GM13976 (cell line): ENCODE data around the gene IFNL4.

Experiments
- DNase-seq: peaks from one replicate; pipeline ENCODE4 v3.0.0; 2012; ENCODE audit warnings: low spot score
- in situ Hi-C: fragments of 300-500 bp; cut with MboI; formaldehyde crosslinking; loops from one replicate; pipeline ENCODE4 v1.12.0; 2022; ENCODE audit warnings: low sequenced_read_pairs, mixed read lengths, inconsistent platforms; ENCODE audit not compliant: unreplicated experiment
- TF ChIP-seq, protein P1 (sequence below): IDR thresholded peaks from 2 replicates; pipeline ENCODE4 v1.5.1; 2012; ENCODE audit warnings: borderline replicate concordance, mild to moderate bottlenecking; ENCODE audit not compliant: insufficient read depth; ENCODE audit errors: extremely low read depth, missing control alignments, control extremely low read depth

IFNL4 gene

DNA sequence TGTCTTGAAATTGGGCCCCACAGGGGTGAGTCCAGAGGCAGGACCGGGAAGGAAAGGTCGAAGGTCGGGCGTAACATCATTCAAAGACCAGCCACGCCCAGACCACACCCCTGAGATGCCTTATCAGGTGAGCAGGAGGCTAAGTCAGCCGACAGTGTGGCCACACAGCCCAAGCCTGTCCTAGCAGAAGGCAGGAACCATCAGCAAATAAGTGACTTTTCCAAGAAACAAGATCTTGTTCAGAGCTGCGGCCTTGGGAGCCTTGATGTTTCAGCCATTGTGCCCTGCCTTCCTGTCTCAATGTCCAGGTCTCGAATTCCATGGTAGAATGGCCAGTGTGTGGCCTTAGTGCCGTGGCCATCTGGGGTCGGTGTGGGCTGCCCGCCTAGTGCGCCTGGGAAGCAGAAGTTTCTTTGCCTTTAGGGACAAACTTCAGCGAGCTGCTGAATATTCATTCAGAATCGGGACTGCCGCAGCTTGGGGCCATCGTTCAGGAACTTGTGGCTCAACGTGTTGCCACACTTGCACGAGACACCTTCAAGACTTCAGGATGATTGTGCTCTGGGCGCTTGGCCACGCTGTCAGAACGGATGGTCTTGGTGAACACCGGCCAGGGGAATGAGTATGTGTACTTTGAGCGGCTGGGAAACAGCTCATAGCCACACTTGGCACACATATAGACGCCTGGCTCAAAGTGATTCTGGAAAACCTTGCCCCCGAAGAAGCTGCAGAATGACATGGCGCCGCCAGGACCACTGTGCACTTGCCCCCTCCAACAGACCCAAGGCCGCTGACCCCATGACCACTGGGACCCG, 6.1 kb upstream of the IFNL4 start:
- no peak for DNase-seq
- in situ Hi-C loops = no loop called here
- TF ChIP-seq, protein P1, sequence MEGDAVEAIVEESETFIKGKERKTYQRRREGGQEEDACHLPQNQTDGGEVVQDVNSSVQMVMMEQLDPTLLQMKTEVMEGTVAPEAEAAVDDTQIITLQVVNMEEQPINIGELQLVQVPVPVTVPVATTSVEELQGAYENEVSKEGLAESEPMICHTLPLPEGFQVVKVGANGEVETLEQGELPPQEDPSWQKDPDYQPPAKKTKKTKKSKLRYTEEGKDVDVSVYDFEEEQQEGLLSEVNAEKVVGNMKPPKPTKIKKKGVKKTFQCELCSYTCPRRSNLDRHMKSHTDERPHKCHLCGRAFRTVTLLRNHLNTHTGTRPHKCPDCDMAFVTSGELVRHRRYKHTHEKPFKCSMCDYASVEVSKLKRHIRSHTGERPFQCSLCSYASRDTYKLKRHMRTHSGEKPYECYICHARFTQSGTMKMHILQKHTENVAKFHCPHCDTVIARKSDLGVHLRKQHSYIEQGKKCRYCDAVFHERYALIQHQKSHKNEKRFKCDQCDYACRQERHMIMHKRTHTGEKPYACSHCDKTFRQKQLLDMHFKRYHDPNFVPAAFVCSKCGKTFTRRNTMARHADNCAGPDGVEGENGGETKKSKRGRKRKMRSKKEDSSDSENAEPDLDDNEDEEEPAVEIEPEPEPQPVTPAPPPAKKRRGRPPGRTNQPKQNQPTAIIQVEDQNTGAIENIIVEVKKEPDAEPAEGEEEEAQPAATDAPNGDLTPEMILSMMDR = no peak

DNA sequence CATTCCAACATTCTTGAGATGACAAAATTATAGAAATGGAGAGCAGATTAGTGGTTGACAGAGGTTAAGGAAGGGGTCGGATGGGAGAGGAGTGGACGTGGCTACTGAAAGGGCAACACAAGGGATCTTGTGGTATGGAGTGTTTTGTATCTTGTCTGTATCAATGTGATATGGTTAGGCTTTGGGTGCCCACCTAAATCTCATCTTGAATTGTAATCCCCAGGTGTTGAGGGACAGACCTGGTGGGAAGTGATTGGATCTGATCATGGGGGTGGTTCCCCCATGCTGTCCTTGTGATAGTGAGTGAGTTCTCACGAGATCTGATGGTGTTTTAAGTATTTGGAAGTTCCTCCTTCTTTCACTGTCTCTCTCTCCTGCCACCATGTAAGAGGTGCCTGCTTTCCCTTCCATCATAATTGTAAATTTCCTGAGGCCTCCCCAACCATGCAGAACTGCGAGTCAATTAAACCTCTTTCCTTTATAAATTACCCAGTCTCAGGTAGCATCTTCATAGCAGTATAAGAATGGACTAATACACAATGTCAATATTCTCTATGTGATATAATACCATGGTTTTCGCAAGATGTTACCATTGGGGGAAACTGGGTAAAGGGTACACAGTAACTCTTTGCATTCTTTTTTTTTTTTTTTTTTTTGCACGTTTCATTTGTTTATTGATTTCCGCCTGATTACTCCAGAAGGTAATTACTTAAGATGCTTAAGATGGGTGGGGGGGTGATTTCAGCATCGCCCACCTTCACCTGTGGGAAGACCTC, 4.9 kb upstream of the IFNL4 start:
- DNase-seq = no peak
- TF ChIP-seq, protein P1 = no peak
- in situ Hi-C loops = no loop called here

DNA sequence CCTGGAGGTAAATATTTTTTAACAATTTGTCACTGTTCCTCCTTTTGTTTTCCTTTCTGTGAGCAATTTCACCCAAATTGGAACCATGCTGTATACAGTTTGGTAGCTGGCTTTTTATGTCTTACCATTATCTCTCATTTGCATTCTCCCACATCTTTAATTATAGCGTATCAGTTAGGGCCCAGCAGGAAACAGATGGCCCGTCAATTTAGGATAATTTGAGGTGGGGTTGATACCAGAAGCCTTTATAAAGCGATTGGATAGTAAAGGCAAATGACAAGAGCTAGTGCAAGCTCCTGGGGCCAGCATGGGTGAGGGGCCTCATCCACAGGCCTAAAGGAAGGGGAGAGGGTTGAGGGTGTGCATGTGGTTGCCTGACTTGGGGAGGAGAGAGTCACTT, 3.8 kb upstream of the IFNL4 start:
- TF ChIP-seq, protein P1 = no peak
- in situ Hi-C loops = no loop called here
- no peak for DNase-seq

DNA sequence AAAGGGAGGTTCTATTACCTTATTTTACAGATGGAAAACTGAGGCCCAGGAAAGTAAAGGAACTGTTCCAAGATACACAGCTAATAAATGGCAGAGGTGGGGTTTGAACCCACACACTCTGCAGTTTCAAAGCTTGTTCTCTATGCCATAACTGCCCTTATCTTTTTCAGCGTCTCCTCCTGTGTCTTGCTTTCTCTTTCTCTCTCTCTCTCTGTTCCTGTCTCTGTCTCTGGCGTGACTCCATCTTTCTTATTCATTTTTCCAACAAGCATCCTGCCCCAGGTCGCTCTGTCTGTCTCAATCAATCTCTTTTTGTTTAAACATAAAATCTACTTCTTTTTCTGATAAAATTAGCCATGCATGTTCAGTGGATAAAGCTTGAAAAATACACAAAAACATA, 3.2 kb upstream of the IFNL4 start:
- TF ChIP-seq, protein P1 = no peak
- in situ Hi-C loops = no loop called here
- DNase-seq = no peak

DNA sequence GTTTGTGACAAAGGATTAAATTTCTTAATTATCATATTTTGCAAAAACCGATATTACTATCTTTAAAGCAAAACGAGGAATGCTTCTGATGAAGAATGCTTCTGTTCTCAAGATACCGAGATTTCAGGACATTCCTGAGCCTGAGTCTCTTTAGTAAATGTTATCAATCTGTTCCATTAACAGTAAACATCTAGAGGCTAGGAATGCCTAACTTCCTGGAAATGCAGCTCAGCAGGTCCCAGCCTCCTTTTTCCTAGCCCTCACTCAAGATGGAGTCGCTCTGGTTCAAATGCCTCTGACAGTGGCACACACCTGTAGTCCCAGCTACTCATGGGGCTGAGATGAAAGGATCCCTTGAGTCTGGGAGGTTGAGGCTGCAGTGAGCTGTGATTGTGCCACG, 2.4 kb upstream of the IFNL4 start:
- in situ Hi-C loops = no loop called here
- TF ChIP-seq, protein P1 = no peak
- no peak for DNase-seq

DNA sequence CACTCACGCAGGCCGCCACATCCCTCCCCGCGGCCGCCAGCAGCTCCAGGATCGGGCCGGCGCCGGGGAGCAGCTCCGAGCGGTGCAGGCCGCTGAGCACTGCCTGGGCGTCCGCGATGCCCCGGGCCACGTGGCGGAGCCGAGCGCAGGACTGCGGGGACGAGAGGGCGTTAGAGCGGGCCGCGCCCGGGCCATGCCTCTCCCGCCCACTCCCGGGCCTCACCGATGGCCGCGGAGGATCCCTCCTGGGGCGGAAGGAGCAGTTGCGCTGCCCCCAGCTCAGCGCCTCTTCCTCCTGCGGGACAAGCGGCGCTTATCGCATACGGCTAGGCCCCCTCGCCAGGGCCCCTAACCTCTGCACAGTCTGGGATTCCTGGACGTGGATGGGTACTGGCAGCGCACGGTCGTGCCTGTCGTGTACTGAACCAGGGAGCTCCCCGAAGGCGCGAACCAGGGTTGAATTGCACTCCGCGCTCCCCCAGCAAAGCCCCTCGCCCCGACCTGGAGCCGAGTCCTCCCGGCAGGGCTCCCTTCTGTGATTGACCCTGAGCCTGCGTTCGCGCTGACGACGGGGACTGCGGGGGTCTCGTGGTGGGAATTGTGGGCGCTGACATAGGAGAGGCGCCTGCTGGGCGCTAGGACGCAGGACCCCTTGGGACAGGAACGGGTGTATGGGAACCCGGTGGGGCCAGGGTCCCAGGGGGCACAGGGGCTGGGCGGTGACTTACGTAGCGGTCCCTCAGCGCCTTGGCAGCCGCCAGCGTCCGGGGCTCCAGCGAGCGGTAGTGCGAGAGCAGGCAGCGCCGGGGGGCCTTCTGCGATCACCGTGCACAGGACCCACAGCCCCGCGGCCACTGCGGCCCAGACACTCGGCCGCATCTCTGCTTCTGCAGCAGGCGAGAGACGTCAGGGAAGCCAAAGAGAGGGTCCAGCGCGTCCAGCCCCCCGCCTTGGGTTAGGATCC, 673 bp downstream of the IFNL4 start:
- DNase-seq = no peak
- TF ChIP-seq, protein P1 = no peak
- in situ Hi-C loops = no loop called here
